BE2C (cell line): ENCODE measurements around the gene NOS2.

Source experiments
- DNase-seq: peaks from one replicate; pipeline ENCODE4 v3.0.0-alpha.2; 2020
- H3K27me3 ChIP-seq: fragments of 250-450 bp; sonication (Bioruptor Pico); 2 replicates; pipeline ENCODE4 v1.5.1; 2020; ENCODE audit warnings: mild to moderate bottlenecking
- H3K36me3 ChIP-seq: fragments of 250-450 bp; sonication (Bioruptor Pico); 2 replicates; pipeline ENCODE4 v1.5.1; 2020; ENCODE audit warnings: mild to moderate bottlenecking
- H3K4me1 ChIP-seq: fragments of 250-450 bp; sonication (Bioruptor Pico); 2 replicates; pipeline ENCODE4 v1.5.1; 2020
- H3K4me3 ChIP-seq: 2 replicates; pipeline ENCODE4 v1.5.1; 2011; ENCODE audit warnings: low read depth, low read length
- H3K9me3 ChIP-seq: fragments of 250-450 bp; sonication (Bioruptor Pico); 2 replicates; pipeline ENCODE4 v1.5.1; 2020
- TF ChIP-seq, protein P1 (sequence below): IDR thresholded peaks from 2 replicates; pipeline ENCODE4 v1.5.1; 2012; ENCODE audit warnings: mild to moderate bottlenecking, low read depth, low read length

NOS2 gene

GRCh38 chr17:27780828-27781404 lies 19.4 kb downstream of the NOS2 start:
- Histone ChIP-seq H3K9me3 (no peaks in the 10 kb centered on the region), H3K4me3 (no peak overlapping the region), H3K27me3 (no peaks in the 10 kb centered on the region), H3K36me3 (no peaks in the 10 kb centered on the region), H3K4me1 (no peaks in the 10 kb centered on the region)
- DNase-seq, result no peak
- TF ChIP-seq, protein P1, sequence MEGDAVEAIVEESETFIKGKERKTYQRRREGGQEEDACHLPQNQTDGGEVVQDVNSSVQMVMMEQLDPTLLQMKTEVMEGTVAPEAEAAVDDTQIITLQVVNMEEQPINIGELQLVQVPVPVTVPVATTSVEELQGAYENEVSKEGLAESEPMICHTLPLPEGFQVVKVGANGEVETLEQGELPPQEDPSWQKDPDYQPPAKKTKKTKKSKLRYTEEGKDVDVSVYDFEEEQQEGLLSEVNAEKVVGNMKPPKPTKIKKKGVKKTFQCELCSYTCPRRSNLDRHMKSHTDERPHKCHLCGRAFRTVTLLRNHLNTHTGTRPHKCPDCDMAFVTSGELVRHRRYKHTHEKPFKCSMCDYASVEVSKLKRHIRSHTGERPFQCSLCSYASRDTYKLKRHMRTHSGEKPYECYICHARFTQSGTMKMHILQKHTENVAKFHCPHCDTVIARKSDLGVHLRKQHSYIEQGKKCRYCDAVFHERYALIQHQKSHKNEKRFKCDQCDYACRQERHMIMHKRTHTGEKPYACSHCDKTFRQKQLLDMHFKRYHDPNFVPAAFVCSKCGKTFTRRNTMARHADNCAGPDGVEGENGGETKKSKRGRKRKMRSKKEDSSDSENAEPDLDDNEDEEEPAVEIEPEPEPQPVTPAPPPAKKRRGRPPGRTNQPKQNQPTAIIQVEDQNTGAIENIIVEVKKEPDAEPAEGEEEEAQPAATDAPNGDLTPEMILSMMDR, result no peak

DNA sequence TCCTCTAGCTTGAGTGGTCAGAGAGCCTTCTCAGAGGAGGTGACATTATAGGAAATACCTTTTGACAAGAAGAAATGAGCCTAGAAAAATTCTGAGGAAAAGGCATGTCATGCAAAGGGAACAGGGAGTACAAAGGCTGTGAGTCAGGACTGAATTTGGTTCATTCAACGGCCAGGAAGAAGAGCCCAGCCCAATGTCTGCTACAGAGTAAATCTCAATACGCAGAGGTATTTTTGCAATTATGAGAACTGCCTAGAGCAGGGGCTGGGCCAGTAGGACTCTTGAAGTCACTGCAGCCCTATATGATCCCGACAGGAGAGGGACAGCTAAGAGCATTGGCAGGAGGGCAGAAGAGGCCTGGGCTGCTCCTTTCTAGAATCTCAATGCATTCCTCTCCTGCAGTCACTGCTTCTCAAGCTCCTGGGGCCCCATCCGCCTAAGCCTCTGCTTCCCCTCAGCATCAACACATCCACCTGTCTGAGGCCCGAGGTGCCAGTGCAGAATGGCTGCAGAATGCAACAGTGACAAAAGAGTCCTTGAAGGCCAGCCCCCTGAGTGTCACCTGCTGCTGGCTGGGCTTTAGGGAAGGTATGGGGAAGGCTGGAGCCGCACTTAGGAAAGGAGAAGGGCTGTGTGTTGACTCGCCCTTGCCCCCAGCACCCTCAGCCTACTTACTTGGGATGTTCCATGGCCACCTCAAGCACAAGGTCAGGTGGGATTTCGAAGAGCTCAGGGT lies 20.1 kb downstream of the NOS2 start:
- TF ChIP-seq, protein P1, result no peak
- no peaks in the 10 kb centered on the region for H3K27me3 ChIP-seq
- DNase-seq, result no peak
- no peaks in the 10 kb centered on the region for H3K36me3 ChIP-seq
- H3K9me3 ChIP-seq, result no peaks in the 10 kb centered on the region
- H3K4me3 ChIP-seq, result no peak overlapping the region
- H3K4me1 ChIP-seq, result no peaks in the 10 kb centered on the region

DNA sequence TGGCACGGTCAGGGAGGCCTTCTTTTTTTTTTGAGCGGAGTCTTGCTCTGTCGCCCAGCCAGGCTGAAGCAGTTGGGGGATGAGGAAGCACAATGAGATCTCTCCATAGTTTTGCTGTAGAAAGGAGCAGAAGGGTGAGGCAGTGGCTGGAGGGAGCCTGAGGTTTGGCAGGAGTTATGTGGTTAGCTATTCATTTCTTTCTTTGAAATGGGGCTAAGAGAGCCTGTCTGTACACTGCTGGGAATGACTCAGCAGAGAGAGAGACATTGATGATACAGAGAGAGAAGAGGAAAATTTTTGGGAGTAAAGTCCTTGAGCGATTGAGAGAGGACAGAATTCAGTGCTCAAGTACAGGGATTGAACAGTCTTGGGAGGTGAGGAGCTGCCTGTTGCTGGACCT lies 22.1 kb downstream of the NOS2 start:
- TF ChIP-seq, protein P1, result no peak
- no peak for DNase-seq
- no peaks in the 10 kb centered on the region for H3K36me3 ChIP-seq
- H3K9me3 ChIP-seq, result no peaks in the 10 kb centered on the region
- H3K27me3 ChIP-seq, result no peaks in the 10 kb centered on the region
- no peaks in the 10 kb centered on the region for H3K4me1 ChIP-seq
- no peak overlapping the region for H3K4me3 ChIP-seq

GRCh38 chr17:27776882-27777624 lies 23.3 kb downstream of the NOS2 start:
- H3K27me3 ChIP-seq, result no peaks in the 10 kb centered on the region
- no peaks in the 10 kb centered on the region for H3K36me3 ChIP-seq
- H3K4me1 ChIP-seq, result no peaks in the 10 kb centered on the region
- H3K9me3 ChIP-seq, result no peaks in the 10 kb centered on the region
- no peak overlapping the region for H3K4me3 ChIP-seq
- DNase-seq, result no peak
- TF ChIP-seq, protein P1, result no peak

DNA sequence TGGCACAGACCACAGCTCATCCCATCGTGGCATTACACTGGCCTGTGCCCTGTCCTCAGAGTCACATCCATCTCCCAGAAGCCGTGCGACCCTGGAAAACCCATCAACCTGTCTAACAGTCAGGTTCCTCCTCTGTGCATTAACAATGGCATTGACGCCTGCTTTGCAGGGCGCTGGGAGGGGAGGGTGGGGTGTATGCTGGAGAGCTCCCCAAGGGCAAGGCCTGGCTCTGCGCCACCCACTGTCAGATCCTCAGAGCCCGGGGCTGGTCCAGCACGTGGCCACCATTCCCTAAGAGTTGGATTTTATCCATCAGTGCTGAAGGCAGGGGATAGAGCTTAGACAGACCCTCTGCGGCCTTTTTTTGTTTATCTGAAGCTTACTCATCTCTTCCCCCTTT lies 28.7 kb downstream of the NOS2 start:
- Histone ChIP-seq H3K36me3 (no peaks in the 10 kb centered on the region), H3K27me3 (no peaks in the 10 kb centered on the region)
- TF ChIP-seq, protein P1, result no peak

GRCh38 chr17:27770877-27771276 lies 29.5 kb downstream of the NOS2 start:
- Histone ChIP-seq H3K27me3 (no peaks in the 10 kb centered on the region), H3K4me1 (no peaks in the 10 kb centered on the region), H3K36me3 (no peaks in the 10 kb centered on the region), H3K9me3 (no peaks in the 10 kb centered on the region), H3K4me3 (no peak overlapping the region)
- TF ChIP-seq, protein P1, result no peak
- no peak for DNase-seq

More for the DNA sequence above, 28.7 kb downstream of the NOS2 start:
- H3K9me3 ChIP-seq, result no peaks in the 10 kb centered on the region
- no peak overlapping the region for H3K4me3 ChIP-seq
- DNase-seq, result no peak
- no peaks in the 10 kb centered on the region for H3K4me1 ChIP-seq
